HG03575 (cell line): ENCODE results near the gene EDNRA.

Experiments
- ATAC-seq: cut with Tn5 transposase; IDR thresholded peaks from one replicate; pipeline ENCODE4 v1.9.1; 2021; ENCODE audit not compliant: unreplicated experiment, insufficient number of reproducible peaks, low FRiP score; ENCODE audit errors: extremely low read depth

EDNRA gene

GRCh38 chr4:147493307-147493706 is 12.4 kb downstream of the EDNRA start:
- ATAC-seq, result no peak

- ATAC-seq, result no peak
Observed at GRCh38 chr4:147494301-147494700, 13.4 kb downstream of the EDNRA start.

GRCh38 chr4:147496500-147496899 is 15.6 kb downstream of the EDNRA start:
- no peak for ATAC-seq

- no peak for ATAC-seq
Observed at GRCh38 chr4:147498031-147498660, 17.2 kb downstream of the EDNRA start.

- no peak for ATAC-seq
Observed at GRCh38 chr4:147508346-147508745, 27.4 kb downstream of the EDNRA start.

GRCh38 chr4:147509386-147509785 is 28.5 kb downstream of the EDNRA start:
- ATAC-seq, result no peak

GRCh38 chr4:147510962-147511668 is 30.2 kb downstream of the EDNRA start:
- no peak for ATAC-seq

GRCh38 chr4:147513091-147513490 is 32.2 kb downstream of the EDNRA start:
- no peak for ATAC-seq

GRCh38 chr4:147513952-147514351 is 33.1 kb downstream of the EDNRA start:
- no peak for ATAC-seq

- no peak for ATAC-seq
Observed at GRCh38 chr4:147515220-147515936, 34.5 kb downstream of the EDNRA start.

- no peak for ATAC-seq
Observed at GRCh38 chr4:147516133-147516532, 35.2 kb downstream of the EDNRA start.

- no peak for ATAC-seq
Observed at GRCh38 chr4:147518086-147518485, 37.2 kb downstream of the EDNRA start.

GRCh38 chr4:147518846-147519767 is 38.2 kb downstream of the EDNRA start:
- ATAC-seq, result peak; percentile 95

- no peak for ATAC-seq
Observed at GRCh38 chr4:147524601-147525000, 43.7 kb downstream of the EDNRA start.

- ATAC-seq, result no peak
Observed at GRCh38 chr4:147525494-147526271, 44.8 kb downstream of the EDNRA start.

- ATAC-seq, result no peak
Observed at GRCh38 chr4:147526272-147526654, 45.4 kb downstream of the EDNRA start.

- no peak for ATAC-seq
Observed at GRCh38 chr4:147528054-147528453, 47.2 kb downstream of the EDNRA start.

GRCh38 chr4:147530134-147530533 is 49.2 kb downstream of the EDNRA start:
- no peak for ATAC-seq
